ENCODE data around the gene SHKBP1.
A peak's percentile ranks its signal among the peaks of the same experiment; 100 is the strongest.
"Not testable (repeated sequence)": the region's sequence is repeated elsewhere in the genome, so short reads cannot be mapped to it uniquely, and the experiment has no call there.

The SHKBP1 gene, protein sequence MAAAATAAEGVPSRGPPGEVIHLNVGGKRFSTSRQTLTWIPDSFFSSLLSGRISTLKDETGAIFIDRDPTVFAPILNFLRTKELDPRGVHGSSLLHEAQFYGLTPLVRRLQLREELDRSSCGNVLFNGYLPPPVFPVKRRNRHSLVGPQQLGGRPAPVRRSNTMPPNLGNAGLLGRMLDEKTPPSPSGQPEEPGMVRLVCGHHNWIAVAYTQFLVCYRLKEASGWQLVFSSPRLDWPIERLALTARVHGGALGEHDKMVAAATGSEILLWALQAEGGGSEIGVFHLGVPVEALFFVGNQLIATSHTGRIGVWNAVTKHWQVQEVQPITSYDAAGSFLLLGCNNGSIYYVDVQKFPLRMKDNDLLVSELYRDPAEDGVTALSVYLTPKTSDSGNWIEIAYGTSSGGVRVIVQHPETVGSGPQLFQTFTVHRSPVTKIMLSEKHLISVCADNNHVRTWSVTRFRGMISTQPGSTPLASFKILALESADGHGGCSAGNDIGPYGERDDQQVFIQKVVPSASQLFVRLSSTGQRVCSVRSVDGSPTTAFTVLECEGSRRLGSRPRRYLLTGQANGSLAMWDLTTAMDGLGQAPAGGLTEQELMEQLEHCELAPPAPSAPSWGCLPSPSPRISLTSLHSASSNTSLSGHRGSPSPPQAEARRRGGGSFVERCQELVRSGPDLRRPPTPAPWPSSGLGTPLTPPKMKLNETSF

DNA sequence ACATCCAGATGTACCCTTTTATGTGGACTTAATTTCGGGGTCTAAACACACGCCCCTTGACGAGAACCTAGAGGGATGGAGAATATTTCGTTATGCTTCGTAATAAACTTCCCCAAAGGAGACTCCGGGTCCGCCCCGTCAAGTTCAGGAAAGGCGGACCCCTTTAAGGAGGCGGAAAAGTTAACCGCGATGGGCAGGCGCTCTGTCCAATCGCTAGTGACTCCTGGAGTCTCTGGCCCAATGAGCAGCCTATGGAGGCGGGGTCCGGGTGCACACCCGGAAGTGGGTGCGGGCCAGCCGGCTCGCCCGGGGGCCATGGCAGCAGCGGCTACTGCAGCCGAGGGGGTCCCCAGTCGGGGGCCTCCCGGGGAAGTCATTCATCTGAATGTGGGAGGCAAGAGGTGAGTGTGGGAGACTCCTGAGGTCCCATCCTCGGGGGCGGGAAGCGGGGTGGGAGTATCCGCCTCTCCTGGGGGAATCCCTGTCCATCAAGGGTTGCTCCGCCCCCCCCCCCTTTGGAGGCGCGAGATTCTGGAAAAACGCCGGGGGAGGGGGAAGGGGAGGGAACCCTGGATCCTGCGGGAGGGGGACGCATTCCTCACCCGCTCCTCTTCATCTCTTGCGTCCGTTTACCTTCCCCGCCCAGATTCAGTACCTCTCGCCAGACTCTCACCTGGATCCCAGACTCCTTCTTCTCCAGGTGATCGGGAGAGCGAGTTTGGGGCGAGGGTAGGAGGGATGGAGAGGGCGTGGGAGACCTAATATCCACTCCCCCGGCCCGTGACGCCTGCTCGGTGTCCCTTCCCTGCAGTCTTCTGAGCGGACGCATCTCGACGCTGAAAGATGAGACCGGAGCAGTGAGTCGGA, at the start of gene SHKBP1:
Gene SHKBP1 (plus strand): TSS at position 289 of the 867 bp plus-strand sequence. CDS start 27 bp downstream, at position 316.
- DNase-seq: peak; percentile 76 to 84

DNA sequence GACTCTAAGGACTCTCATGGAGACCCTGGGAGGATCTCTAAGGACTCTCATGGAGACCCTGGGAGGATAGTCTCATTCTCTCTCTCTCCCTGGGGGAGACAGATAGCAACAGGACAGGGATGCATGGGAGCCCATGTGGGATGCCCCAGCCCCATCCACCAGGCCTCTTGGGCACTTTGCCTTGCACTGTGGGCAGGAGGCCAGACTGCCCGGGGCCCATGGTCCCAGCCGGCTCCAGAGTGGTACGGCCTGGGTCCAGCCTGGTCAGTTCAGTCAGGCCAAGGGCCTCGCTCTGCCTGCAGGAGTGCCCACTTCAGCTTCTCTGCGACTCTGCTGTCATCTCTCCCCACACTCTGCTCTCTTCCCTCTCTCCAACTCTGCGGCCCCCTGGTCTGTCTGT, 48.6 kb upstream of the SHKBP1 start:
- DNase-seq: no peak

DNA sequence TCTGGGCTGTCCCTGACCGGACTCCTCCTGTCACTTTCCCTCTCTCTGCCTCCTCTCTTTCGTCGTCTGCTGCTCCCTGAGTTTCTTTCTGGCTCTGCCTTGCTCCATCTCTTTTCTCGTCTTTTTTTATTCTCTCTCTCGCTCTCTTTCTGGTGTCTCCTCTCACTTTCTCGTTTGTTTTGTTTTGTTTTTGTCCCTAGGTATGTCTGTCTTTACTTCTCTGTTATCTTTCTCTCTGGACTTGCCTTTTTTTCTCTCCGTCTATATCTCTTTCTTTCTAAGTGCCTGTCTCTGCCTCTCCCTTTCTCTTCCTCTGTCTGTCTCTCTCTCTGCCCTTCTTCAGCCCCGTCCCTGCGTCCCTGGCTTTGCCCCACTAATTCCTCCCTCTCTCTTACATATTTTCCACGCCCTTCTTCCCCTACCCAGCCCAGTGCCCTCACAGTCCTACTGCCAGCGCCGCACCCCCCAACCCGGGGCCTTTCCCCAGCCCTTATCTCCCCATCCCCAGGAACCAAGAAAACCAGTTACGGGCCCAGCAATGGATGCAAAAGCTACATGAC, 48.1 kb upstream of the SHKBP1 start:
- DNase-seq: no peak

DNA sequence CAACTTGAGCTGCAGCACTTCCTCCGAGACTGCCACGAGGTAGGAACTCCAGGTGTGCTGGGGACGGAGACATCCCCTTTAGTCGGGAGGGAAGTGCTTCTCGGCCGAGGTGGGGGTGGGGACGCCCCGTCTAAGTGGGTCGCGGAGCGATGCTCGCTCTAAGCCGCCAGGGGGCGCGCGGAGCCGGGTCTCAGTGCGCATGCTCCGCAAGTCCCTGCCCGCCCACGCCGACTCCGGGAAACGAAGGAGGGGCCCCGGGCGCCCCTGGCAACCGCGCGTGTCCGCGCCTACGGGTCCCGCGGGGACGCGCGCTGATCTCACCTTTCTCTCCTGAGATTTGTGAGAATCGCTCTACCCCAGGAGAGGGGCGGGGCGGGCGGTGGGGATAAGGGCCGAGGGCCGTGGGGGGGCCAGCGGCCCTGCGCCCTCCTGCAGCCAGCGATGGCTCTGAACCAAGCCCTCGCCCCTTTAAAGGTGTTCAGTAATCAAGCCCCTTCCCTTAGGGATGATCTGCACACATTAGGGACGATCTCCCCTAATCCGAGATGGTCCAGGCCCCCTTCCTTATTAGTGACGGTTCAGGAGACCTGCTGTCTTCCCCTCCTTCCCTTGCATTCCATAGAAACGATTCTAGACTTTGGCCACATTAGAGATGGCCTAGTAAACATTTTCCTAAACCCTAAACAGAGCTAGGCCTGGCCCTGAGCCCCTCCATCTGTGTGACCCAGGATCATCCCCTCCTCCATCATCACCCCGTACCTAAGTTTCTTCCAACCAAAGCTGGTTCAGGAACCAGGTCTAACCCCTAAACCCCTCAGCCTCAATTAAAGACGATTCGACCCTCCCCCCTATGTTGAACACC, 47.3 kb upstream of the SHKBP1 start:
- peak; percentile 45 to 55 for DNase-seq

DNA sequence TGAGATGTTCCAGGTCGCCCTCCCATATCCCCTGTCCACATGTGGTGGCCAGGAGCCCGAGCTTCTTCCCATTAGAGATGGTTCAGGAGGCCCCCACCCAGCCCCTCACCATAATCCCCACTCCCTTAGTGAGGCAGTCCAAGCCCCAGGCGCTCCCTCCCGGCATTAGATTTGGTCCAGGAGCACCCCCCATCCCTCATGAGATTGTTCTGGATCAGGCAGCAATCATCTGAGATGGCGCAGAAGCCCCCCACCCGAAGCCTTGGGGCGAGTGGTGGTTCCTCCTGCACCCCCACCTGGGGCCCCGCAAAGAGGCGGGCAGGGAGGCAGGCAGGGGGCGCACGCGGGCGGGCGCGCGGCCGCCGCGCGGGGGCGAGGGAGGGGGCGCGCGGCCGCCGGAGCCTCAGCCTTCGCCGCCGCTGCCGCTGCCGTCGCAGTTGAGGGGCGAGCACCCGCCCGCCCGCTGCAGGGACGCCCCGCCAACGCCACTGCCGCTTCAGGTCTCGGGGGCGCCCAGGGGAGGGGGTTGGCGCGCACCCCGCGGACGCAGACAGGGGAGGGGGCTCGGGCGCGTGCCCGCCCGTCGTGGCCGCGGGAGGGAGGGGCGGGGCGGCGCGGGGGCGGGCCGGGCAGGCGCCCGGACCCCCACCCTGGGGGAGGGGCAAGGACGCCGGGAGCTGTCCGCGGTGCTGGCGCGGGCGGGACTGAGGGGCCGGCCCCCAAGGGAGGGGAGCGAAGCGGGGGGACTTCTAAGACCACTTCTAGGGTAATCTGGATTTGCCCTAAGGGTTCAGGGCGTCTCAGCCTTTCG, 46.4 kb upstream of the SHKBP1 start:
- no peak for DNase-seq

DNA sequence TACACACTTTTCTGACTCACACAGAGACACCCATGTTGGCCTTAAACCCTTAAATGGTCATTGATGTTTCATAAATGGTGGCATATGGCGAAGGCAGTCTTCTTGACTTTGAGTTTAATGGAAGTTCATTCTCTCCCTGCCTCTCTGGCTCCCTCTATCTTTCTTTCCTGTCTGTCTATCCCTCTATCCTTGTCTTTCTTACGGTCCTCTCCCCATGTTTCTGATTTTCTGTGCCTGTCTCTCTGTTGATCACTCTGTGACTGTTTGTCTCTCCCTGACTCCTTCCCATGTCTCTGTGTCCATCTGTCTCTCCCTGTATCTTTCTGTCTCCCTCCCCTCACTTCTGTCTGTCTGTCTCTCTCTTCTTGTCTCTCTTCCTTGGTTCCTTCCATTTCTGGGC, 43.2 kb upstream of the SHKBP1 start:
- no peak for DNase-seq

DNA sequence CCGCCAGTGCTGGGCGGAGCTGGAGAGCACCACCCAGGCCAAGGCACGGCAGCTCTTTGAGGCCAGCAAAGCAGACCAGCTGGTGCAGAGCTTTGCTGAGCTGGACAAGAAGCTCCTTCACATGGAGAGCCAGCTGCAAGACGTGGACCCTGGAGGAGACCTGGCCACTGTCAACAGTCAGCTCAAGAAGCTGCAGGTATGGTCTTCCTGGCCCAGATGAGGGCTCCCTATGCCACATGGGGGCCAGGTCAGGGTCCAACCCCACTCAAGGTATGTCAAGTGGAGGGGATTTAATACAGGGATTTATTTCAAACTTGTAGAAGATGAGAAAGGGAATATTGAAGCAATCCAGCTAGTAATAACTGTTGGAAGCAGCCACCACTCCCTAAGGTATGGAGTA, 42.5 kb upstream of the SHKBP1 start:
- DNase-seq: no peak

DNA sequence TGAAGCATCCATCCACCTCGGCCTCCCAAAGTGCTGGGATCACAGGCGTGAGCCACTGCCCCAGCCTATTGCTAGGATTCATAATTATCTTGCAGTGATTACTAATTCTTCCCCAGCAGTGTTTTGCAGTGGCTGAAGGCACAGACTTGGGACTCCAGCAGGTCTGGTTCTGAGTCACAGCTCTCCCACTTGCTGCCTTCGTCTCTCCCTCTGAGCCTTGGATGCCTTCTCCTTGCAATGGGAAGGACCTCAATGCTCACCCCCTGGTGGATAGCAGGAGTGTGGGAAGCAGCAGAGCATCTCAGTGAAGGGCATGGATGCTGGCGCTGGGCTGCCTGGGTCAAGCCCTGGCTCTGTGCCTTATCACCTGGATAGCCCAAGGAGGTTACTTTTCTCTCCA, 37.6 kb upstream of the SHKBP1 start:
- DNase-seq: no peak

DNA sequence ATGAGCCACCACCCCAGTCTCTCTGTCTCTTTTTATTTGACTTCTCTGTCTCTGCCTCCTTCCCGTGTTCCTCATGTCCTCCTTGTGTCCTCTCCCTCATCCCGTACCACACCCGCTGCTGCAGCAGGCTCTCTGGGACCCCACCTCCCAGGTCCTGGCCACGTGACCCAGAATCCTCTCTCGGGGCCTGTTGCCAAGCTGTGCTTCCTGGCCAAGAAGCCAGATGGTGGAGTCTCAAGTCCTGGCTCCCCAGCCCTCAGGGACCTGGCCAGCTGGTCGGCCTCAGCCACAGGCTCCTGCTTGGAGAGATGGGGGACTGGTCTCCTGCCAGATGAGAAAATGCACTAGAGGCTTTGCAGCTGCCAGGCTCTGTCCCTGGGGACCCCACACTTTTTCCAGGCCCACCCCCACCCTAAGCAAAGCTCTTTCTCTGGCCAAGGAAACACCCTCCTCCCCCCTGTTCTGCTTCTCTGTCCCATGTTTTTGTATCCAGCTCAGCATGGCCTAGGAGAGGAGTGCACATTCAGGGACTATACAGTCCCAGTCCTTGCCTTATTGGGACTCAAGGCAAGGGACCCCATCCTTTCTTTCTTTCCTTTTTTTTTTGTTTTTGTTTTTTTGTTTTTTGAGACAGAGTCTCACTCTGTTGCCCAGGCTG, 34.3 kb upstream of the SHKBP1 start:
- DNase-seq: no peak

DNA sequence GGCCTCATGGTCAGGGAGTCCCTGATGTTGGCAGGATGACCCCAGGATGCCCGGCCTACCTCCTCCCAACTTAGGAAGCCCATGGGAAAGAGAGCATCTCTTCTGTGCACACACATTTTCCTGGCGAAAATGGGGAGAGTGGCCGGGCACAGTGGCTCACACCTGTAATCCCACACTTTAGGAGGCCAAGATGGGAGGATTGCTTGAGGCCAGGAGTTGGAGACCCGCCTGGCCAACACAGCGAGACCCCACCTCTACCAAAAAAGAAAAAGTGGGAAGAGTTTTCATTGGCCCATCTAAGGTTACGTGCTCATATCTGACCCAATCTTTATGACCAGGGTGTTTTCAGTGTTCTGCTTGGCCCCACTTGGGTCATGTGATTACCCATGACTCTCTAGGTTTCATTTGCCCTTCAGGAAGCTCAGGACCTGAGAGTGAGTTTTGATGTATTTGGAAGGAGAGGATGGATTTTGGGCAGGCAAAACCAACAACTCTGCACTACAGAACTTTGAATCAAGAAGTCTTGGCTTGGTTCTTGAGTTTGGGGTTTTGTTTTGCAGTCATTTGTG, 33.6 kb upstream of the SHKBP1 start:
- DNase-seq: no peak

DNA sequence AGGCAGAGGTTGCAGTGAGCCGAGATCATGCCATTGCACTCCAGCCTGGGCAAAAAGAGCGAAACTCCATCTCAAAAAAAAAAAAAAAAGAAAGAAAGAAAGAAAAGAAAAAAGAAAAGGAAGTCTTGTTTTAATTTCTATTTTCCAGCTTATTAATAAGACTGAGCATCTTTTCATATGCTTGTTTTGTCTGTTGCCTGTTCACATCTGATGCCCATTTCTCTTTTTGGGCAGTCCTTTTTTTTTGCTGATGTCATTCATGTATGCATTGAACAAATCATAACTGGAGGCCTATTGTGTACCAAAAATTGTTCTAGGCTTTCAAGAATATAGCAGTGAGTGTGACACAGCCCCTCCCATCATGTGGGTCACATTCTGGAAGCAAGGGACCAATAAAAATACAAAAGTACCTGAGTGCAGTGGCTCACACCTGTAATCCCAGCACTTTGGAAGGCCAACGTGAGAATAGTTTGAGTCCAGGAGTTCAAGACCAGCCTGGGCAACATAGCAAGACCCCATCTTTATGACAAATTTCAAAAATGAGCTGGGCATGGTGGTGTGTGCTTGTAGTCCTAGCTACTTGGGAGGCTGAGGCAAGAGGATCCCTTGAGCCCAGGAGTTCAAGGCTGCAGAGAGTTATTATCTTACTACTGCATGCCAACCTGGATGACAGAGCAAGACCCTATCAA, 30.4 kb upstream of the SHKBP1 start:
- not testable (repeated sequence) for DNase-seq

DNA sequence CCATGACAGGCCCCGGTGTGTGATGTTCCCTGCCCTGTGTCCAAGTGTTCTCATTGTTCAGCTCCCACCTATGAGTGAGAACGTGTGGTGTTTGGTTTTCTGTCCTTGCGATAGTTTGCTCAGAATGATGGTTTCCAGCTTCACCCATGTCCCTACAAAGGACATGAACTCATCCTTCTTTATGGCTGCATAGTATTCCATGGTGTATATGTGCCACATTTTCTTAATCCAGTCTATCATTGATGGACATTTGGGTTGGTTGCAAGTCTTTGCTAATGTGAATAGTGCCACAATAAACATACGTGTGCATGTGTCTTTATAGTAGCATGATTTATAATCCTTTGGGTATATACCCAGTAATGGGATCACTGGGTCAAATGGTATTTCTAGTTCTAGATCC, 29.5 kb upstream of the SHKBP1 start:
- not testable (repeated sequence) for DNase-seq

DNA sequence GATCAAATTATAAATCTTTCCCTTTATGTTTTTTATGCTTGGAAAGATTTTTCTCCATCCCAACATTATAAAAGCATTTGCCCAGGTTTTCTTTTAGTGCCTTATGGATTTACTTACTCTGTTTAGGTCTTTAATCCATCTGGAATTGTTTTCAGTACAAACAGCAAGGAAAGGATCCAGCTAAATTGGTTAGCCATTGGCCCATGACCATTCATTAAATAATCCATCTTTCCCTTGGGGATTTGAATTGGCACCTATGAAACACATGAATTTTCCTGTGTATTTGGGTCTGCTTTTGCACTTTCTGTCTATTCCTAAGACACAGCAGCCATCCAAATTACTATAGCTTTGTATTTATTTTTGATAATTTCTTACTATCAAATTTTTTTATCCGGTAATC, 28.8 kb upstream of the SHKBP1 start:
- no peak for DNase-seq

DNA sequence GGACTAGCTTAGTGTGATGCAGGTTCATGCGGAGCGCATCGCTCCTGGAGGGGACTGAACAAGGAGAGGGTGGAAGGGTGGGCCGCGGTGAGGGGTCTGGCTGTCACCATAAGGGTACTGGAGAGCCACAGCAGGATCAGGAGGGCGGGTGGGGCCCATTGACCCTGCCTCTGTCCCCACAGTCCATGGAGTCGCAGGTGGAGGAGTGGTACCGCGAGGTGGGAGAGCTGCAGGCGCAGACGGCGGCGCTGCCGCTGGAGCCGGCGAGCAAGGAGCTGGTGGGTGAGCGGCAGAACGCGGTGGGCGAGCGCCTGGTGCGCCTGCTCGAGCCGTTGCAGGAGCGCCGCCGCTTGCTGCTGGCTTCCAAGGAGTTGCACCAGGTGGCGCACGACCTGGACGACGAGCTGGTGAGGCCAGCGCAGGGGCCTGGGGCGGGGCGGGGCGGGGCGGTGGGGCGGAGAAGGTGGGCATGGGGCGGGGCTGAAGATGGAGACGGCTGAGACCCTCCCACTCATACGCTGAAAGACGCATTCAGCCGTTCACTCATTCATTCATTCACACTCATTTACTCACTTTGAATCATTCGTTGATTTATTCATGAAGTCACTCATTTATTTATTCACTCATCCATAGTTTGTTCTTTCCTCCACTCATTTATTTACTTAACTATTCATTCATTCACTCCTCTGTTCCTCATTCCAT, 27.5 kb upstream of the SHKBP1 start:
- DNase-seq: peak in 1 of 2 experiments; percentile 23

DNA sequence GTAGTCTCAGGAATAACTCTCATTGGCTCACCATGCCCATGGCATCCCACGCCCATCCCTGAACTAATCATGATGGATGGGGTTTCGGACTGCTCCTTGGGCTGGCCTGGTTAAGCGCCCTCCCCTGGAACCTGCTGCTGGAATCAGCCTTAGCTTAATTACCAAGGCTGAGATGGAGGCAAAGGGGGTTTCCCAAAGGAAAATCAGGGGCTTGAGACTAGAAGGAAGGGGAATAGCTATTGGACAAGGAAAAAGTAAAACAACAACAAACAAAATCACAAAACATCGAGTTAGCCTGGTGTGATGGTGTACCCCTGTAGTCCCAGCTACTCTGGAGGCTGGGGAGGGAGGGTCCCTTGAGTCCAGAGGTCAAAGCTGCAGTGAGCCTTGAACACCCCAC, 25.7 kb upstream of the SHKBP1 start:
- no peak for DNase-seq

DNA sequence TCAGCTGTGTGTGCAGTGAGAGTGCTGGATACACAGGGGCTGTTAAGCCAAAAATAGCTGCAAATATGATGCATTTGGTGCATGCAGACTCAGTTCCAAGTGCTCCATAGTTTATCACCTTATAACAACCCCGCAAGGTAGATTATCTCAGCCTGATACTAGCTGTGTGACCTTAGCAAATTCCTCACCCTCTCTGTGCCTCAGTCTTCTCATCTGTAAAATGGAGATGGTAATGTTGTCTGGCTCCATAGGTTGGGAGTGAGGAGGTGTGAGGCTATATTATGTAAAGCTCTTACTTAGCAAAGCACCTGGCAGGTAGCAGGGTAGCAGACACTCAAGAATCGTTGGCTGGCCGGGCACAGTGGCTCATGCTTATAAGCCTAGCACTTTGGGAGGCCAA, 23.8 kb upstream of the SHKBP1 start:
- DNase-seq: no peak

DNA sequence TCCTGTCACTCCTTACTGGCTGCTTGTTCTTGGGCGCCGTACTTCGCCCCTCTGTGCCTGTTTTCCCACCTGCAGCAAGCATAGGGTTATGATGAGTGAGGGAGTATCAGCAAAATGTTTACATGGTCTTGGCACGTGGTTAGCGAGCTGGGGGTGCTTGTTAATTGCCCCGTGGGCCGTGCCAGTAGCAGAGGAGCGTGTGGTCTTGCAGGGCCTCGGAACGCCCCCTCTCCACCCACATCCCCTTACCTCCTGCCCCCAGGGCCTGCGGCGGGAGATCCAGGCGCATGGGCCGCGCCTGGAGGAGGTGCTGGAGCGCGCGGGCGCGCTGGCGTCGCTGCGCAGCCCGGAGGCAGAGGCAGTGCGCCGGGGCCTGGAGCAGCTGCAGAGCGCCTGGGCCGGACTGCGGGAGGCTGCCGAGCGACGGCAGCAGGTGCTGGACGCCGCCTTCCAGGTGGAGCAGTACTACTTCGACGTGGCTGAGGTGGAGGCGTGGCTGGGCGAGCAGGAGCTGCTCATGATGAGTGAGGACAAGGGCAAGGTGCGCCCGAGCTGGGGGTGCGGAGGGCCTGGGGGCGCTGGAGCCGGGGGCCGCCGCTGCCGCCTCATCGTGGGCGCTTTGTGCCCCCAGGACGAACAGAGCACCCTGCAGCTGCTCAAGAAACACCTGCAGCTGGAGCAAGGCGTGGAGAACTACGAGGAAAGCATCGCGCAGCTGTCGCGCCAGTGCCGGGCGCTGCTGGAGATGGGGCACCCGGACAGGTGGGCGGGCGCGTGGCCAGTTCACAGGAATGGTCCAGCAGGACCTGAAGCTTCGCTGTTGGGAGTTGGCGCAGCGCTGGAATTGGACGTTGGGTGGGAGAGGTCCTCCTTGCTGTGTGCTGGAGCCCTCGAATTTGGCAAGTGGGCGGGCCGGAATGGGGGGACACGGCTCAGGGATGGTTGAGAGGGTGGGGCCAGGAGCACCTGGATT, 22.5 kb upstream of the SHKBP1 start:
- no peak for DNase-seq
